Endometrium (tissue), 2 donors: ENCODE data around the gene AGGF1.
"Not testable (repeated sequence)": the region's sequence is repeated elsewhere in the genome, so short reads cannot be mapped to it uniquely, and the experiment has no call there.

ENCODE experiments used
- FAIRE-seq: peaks from 2 replicates; lab custom pipeline; 2012; peaks lifted over from hg19 to GRCh38; lab: Jason Lieb, UNC
- donor health status: control.
- donor health status: control.

Gene AGGF1

GRCh38 chr5:77022511-77023417 is 7.4 kb upstream of the AGGF1 start:
- FAIRE-seq: no peak

DNA sequence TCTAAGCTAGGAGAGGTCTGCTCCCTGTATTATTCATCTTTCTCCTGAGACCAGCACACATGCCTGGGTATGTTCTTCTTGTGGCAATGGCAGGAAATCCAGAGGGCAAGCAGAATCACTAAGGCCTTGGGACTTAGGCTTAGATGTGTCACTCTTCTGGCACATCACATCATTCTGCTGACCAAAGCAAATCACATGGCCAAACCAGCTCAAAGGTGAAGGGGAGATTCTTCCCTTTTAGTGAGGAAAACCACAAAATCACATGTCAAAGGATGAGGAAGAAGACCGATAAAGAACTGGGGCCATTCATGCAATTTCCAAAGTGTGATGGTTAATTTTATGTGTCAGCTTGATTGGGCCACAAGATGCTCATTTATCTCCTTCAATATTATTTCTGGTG is 5.7 kb upstream of the AGGF1 start:
- no peak for FAIRE-seq

- no peak for FAIRE-seq
Observed at GRCh38 chr5:77028631-77029375, 1.4 kb upstream of the AGGF1 start.

- FAIRE-seq: no peak
Observed at GRCh38 chr5:77029376-77029885, 773 bp upstream of the AGGF1 start.

DNA sequence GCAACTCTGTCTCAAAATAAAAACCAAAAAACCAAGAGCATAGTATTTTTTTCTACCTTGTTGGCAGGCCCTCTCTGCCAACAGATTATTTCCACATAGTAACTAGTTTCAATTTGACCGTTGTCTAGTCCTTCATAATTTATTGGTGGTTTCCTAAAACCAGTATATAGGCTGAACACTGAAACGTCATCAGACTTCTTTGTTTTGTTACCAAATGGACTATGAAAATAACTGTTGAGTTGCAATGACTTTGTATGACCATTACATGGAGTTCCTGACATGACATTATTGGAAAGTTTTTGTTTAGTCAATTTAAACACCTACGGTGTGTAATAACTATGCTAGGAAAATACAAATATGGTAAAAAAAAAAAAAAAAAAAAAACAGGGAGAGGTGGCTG is 1.7 kb downstream of the AGGF1 start:
- FAIRE-seq: no peak

DNA sequence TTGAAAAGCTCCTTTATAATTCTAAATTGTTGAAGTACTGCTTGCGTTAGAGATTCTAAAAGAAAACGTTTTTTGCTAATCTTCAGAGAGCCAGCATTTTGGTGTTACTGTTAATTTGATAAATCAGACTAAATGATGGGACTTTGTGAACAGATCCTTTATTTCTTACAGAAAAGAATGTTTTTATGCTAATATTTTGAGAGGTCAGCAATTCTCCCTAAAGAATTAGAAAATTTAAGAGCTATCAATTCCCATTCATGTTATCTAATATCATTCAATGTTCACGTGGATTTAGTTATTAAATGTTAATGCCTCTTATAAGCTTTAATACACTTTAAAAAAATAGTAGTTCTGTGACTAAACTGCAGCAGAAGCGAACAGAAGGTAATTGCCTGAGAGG is 2.4 kb downstream of the AGGF1 start:
- no peak for FAIRE-seq

- FAIRE-seq: no peak
Observed at GRCh38 chr5:77033338-77033737, 3.1 kb downstream of the AGGF1 start.

- FAIRE-seq: no peak
Observed at GRCh38 chr5:77035950-77036349, 5.7 kb downstream of the AGGF1 start.

GRCh38 chr5:77046416-77047073 is 16.3 kb downstream of the AGGF1 start:
- FAIRE-seq: no peak

DNA sequence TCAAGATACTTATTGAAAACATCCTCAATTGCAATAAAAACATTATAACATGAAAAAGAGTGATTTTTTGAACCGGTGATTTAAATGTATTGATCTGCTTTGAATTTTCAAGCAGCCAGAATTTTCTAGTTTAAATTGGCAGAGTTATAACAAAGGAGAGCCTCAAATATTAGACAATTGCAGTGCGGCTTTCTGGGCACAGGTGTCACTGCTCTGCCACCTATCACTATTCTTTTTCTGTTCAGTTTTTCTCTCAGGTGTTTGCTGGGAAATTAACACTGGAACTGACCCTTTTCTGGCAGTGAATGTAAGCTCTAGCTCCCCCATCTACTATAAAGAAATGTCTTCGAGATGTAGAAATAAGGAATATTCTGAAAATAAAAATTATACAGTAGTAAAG is 33.8 kb downstream of the AGGF1 start:
- no peak for FAIRE-seq

DNA sequence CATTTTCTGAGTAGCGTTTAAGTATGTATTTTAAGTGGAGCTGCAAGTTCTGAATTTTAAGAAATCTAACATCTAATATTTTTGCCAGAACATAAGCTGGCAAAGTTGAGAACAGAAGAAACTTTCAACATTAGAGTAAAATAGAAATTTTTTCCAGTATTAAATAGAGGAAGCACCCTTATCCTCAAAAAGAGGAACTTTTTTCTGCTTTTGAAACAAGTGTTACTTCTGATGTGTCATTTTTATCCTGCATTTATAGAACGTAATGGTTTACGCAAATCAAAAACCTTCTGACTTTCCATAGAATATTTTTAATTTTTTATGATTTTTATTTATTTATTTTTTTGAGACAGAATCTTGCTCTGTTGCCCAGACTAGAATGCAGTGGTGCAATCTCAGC is 35.1 kb downstream of the AGGF1 start:
- FAIRE-seq: no peak

DNA sequence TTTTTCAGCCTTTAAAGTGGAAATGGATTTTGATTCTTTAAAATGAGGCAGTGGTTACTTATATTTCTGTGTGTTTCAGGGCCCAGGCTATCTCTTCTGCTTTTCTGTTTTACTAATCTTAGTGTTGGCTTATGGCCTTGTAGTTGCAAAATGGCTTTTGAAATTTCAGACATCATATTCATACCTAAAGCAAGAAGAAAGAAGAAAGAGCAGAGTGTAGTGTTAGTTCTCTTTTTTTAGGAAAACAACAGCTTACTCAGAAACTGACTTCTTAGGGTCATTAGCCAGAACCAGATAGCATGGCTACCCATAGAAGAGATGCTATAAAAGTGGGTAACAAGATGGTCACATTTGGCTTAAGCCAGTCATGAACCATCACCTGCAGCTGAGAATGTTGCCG is 36.0 kb downstream of the AGGF1 start:
- no peak for FAIRE-seq

- FAIRE-seq: no peak
Observed at GRCh38 chr5:77066823-77067442, 36.7 kb downstream of the AGGF1 start.

DNA sequence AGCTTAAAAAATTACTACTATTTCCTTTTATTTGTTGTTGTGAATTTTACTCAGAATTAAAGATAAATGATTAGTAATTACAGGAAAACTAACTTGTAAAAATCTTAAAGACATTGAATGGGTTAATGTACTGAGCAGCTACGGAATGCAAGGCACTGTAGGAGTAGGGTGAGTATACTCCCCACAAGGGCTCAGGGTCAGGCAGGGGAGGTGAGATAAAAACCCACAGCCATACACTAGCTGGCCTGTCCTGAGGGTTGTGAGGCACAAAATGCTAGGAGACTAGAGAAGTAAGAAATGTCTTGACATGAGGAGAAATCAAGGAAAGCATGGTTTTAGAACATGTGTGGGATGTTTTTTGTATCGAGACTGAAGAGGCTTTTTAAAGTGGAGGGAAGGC is 43.5 kb downstream of the AGGF1 start:
- FAIRE-seq: no peak

GRCh38 chr5:77074745-77075144 is 44.5 kb downstream of the AGGF1 start:
- no peak for FAIRE-seq

DNA sequence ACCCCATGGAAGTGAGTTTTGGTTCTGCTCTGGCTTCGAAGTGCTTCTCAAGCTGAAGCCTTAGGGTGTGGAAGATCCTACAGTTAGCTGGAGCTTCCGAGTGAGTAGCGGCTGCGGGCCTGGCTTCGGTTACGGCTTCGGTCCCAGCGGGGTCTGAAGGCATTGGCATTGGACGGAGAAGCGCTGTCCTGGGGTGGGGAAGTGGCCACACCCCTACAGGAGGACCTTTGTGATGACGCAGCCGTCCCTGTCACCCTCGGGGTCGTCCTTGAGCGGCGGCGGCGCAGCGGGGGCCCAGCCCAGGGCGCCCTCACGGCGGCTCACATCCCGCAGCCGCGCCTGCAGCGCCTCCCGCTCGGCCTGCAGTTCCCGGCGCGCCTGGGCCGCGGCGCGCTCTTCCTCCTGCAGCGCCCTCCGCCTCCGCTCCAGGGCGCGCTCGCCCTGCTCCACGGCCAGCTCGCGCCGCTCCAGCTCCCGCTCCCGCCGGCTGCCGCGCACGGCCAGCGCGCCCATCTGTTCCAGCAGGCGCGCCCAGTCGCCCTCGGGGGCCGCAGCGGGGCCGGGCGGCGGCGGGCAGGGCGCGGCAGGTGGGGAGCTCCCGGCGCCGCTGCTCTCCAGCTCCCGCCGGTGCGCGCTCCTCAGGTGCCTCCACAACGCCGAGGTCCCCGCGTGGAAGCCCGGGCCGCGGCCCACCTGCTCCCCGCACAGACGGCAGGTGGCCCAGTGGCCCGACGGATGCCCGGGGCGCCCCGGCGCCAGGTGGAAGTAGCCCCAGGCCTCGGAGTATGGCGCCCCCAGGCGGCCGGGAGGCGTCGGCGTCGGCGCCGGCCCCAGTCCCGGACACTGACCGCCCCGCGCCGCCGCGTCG is 47.0 kb downstream of the AGGF1 start:
- no peak for FAIRE-seq

GRCh38 chr5:77077829-77078176 is 47.6 kb downstream of the AGGF1 start:
- FAIRE-seq: no peak

- FAIRE-seq: not testable (repeated sequence)
Observed at GRCh38 chr5:77080479-77080878, 50.3 kb downstream of the AGGF1 start.

GRCh38 chr5:77080905-77081304 is 50.7 kb downstream of the AGGF1 start:
- FAIRE-seq: no peak

DNA sequence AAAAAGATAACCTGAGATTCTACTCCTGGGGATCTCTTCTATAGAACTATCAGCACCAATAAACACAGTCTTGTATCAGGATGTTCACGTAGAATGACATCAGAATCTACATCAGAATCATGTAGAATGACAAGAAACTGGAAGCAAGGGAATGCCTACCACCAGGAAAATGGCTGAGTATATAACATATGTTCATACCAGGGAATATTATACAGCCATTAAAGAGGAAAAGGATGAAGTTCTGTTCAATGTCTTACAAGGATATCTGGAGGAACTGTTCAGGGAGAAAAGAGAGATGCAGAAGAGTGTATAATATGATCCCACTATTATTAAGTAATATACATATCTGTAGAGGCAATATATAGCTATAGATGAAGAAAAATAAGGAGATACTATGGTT is 52.1 kb downstream of the AGGF1 start:
- FAIRE-seq: no peak

- FAIRE-seq: no peak
Observed at GRCh38 chr5:77083088-77083487, 52.9 kb downstream of the AGGF1 start.

GRCh38 chr5:77086368-77086688 is 56.1 kb downstream of the AGGF1 start:
- FAIRE-seq: peak; percentile 39
